HG03039 (cell line): ENCODE measurements around the gene ERBB3.
A peak's percentile ranks its signal among the peaks of the same experiment; 100 is the strongest.

Source experiments
- ATAC-seq: cut with Tn5 transposase; IDR thresholded peaks from one replicate; pipeline ENCODE4 v1.9.1; 2021; ENCODE audit warnings: mild to moderate bottlenecking, moderate library complexity; ENCODE audit not compliant: unreplicated experiment

The ERBB3 gene

GRCh38 chr12:56078931-56079722 lies 838 bp upstream of the ERBB3 start:
- no peak for ATAC-seq

GRCh38 chr12:56080556-56081138 lies 682 bp downstream of the ERBB3 start:
- ATAC-seq, result no peak

GRCh38 chr12:56081393-56082347 lies 1.7 kb downstream of the ERBB3 start:
- ATAC-seq, result no peak

GRCh38 chr12:56082382-56082781 lies 2.4 kb downstream of the ERBB3 start:
- ATAC-seq, result no peak

GRCh38 chr12:56082967-56083366 lies 3.0 kb downstream of the ERBB3 start:
- no peak for ATAC-seq

- no peak for ATAC-seq
These were observed 5.1 kb downstream of the ERBB3 start for GRCh38 chr12:56084958-56085543.

- no peak for ATAC-seq
These were observed 6.1 kb downstream of the ERBB3 start for GRCh38 chr12:56086096-56086495.

GRCh38 chr12:56086608-56087007 lies 6.6 kb downstream of the ERBB3 start:
- no peak for ATAC-seq

GRCh38 chr12:56087220-56087619 lies 7.3 kb downstream of the ERBB3 start:
- ATAC-seq, result no peak

GRCh38 chr12:56097738-56098137 lies 17.8 kb downstream of the ERBB3 start:
- no peak for ATAC-seq

- ATAC-seq, result no peak
These were observed 18.6 kb downstream of the ERBB3 start for GRCh38 chr12:56098592-56098991.

- ATAC-seq, result no peak
These were observed 19.8 kb downstream of the ERBB3 start for GRCh38 chr12:56099787-56100186.

- ATAC-seq, result no peak
These were observed 21.1 kb downstream of the ERBB3 start for GRCh38 chr12:56101045-56101444.

GRCh38 chr12:56102683-56103065 lies 22.7 kb downstream of the ERBB3 start:
- ATAC-seq, result no peak

GRCh38 chr12:56103066-56103711 lies 23.2 kb downstream of the ERBB3 start:
- ATAC-seq, result no peak

- no peak for ATAC-seq
These were observed 23.8 kb downstream of the ERBB3 start for GRCh38 chr12:56103823-56104108.

GRCh38 chr12:56104109-56104814 lies 24.3 kb downstream of the ERBB3 start, which contains the start of gene PA2G4:
PA2G4 (plus strand) TSS chr12:56104559; CDS start chr12:56104738, 179 bp downstream.
- ATAC-seq, result peak; percentile 91

GRCh38 chr12:56104815-56105608 lies 25.0 kb downstream of the ERBB3 start:
- ATAC-seq, result peak; percentile 5

GRCh38 chr12:56105609-56105902 lies 25.6 kb downstream of the ERBB3 start:
- ATAC-seq, result no peak

- no peak for ATAC-seq
These were observed 27.3 kb downstream of the ERBB3 start for GRCh38 chr12:56107242-56107641.
